Muscle of leg (tissue), 11 donors: ENCODE results near the gene PHF21A. TPM values are rescaled to one million over a fixed set of nuclear protein-coding genes. Genes with fewer than 3 reads are reported as not detected.

Experiments used
- DNase-seq: peaks from one replicate; pipeline ENCODE4 v3.0.0; 2013
- H3K27ac ChIP-seq: one replicate; pipeline ENCODE4 v1.5.1; 2013; ENCODE audit warnings: mild to moderate bottlenecking, low read length, control low read depth
- H3K27me3 ChIP-seq: one replicate; pipeline ENCODE4 v1.6.1; 2013; ENCODE audit warnings: low read length; ENCODE audit not compliant: control insufficient read depth, insufficient read depth
- H3K36me3 ChIP-seq: one replicate; pipeline ENCODE4 v1.6.1; 2013; ENCODE audit warnings: low read length; ENCODE audit not compliant: control insufficient read depth, insufficient read depth
- H3K4me1 ChIP-seq: one replicate; pipeline ENCODE4 v1.6.1; 2013; ENCODE audit warnings: low read length; ENCODE audit not compliant: control insufficient read depth, insufficient read depth
- H3K4me3 ChIP-seq: one replicate; pipeline ENCODE4 v1.5.1; 2013; ENCODE audit warnings: low read length, control low read depth
- H3K9me3 ChIP-seq: replicated peaks from 2 replicates; pipeline ENCODE4 v1.6.1; 2013; ENCODE audit warnings: low read depth, low read length; ENCODE audit not compliant: control insufficient read depth
- WGBS: methylation state at CpG from one replicate; pipeline ENCODE4 v1.1.5; 2013; ENCODE audit warnings: missing lambda C conversion rate; ENCODE audit not compliant: insufficient coverage; 5-methylcytosine and 5-hydroxymethylcytosine counted together
- polyA plus RNA-seq, 8 donors: library from polyadenylated mRNA; unstranded; fragments of 120-200 nt; gene quantifications; one replicate each; pipeline versions ENCODE4 v1.2.1 to v1.2.3, GENCODE V29; 2013; ENCODE audit warnings: inconsistent platforms in 1 of 8, low replicate concordance in 1 of 8; ENCODE audit not compliant: insufficient read length in 8 of 8, insufficient read depth in 1 of 8
- total RNA-seq: library from RNA; stranded (reverse); fragments of 120-200 nt; gene quantifications from one replicate; pipeline ENCODE4 v1.2.4, GENCODE V29; 2013

PHF21A gene
- total and polyA plus RNA-seq, 9 donors, result 21.4 to 44.4 (median 32.0) TPM

DNA sequence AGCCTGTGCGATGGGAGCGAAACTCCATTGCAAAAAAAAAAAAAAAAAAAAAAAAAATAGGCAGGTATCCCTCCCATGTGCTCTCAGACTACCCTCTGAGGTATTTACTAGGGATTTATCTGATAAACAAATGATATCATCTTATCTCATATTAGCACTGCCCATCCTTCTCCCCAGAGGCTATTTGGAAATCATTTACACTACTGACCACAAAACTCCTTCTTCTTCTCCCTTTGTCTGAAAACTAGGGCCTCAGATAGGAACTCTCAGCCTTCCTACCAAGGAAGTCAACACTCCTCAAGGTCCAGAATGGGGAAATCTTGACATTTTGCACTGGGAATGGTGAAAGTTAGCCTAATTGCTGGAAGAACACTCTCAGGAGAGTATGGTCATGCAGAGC is 152.4 kb downstream of the PHF21A start:
- WGBS, result no CpG with 5 or more reads among the region's 2 CpGs
- Histone ChIP-seq H3K27me3 (no peaks in the 10 kb centered on the region), H3K27ac (no peak overlapping the region), H3K4me1 (no peaks in the 10 kb centered on the region), H3K9me3 (no peaks in the 10 kb centered on the region), H3K4me3 (no peak overlapping the region), H3K36me3 (peaks cover 48% of the 10 kb centered on the region)
- DNase-seq, result no peak

DNA sequence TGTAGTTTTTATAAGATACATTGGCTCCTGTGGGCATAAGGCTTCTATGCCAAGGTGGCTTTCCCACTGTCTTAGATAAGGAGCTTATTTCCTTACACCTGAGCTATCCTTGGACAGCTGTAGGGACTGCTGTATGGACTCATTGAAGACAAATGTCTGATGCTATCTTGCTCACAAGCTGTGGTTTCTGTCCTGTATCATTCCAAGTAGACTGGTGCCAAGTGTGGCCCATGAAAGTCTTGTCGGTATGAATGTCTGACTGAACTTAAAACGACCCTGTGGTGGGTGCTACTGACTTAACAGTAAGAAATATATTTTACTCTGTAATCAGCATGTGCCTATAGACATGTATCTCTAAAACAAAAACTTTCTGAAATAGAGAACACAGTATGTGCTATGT is 153.7 kb downstream of the PHF21A start:
- no peaks in the 10 kb centered on the region for H3K27me3 ChIP-seq
- no CpG with 5 or more reads among the region's 2 CpGs for WGBS

DNA sequence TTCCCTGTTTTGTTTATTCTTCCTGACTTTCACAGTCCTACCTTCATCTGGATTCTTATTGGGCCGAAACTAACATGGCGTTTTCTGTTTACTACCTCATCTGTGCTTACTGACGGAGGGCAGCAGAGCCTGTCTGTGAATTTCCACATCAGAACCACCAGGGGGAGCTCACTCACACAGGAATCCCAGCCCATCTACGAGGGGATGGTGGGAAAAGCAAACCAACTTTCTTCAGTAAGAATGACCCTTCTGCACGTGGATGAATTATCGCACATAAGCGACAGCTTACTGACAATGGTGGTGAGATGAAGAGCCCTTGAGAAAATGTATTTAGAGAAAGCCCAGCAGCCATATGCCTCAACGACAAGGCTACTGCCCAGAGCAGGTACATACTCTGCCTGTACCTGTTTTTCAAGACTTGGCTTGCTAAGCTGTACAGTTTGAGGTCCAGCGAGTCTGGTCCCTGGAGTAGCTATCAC is 156.3 kb downstream of the PHF21A start:
- H3K9me3 ChIP-seq, result no peaks in the 10 kb centered on the region
- H3K27ac ChIP-seq, result no peak overlapping the region
- no peaks in the 10 kb centered on the region for H3K27me3 ChIP-seq
- peak; percentile 85 for DNase-seq
- no peaks in the 10 kb centered on the region for H3K4me1 ChIP-seq
- H3K4me3 ChIP-seq, result no peak overlapping the region
- 30% methylated on average over 6 of the region's 9 CpGs for WGBS
- peaks cover 50% of the 10 kb centered on the region for H3K36me3 ChIP-seq

More for the DNA sequence above, 153.7 kb downstream of the PHF21A start:
- no peak overlapping the region for H3K27ac ChIP-seq
- no peaks in the 10 kb centered on the region for H3K4me1 ChIP-seq
- DNase-seq, result no peak
- peaks cover 50% of the 10 kb centered on the region for H3K36me3 ChIP-seq
- H3K9me3 ChIP-seq, result no peaks in the 10 kb centered on the region
- H3K4me3 ChIP-seq, result no peak overlapping the region

DNA sequence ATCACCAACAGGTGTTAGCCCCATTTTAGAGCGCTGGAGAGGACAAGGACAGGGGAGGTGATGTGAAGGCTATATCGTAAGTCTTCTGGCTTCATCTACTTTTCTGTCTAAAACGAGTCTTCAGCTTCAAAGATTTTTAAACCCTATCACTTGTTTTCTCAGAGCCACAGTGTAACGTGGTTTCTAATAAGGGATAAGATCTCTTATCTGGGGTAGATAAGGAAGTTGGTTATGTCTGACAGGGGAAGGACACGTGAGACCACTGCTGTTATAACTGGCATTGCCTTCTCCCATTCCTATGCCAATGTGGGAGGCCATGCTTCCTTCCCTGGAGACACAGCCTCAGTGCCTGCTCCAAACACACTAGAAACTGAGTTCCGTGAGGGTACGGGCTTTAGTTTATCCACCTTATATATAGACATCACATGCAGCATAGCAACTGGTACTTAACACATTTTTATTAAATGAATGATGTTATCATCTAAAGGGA is 159.5 kb downstream of the PHF21A start:
- no peak for DNase-seq
- H3K9me3 ChIP-seq, result peaks cover 2% of the 10 kb centered on the region
- H3K36me3 ChIP-seq, result peaks cover 25% of the 10 kb centered on the region
- no peaks in the 10 kb centered on the region for H3K4me1 ChIP-seq
- H3K4me3 ChIP-seq, result no peak overlapping the region
- H3K27me3 ChIP-seq, result no peaks in the 10 kb centered on the region
- WGBS, result no CpG with 5 or more reads among the region's 7 CpGs
- H3K27ac ChIP-seq, result no peak overlapping the region

DNA sequence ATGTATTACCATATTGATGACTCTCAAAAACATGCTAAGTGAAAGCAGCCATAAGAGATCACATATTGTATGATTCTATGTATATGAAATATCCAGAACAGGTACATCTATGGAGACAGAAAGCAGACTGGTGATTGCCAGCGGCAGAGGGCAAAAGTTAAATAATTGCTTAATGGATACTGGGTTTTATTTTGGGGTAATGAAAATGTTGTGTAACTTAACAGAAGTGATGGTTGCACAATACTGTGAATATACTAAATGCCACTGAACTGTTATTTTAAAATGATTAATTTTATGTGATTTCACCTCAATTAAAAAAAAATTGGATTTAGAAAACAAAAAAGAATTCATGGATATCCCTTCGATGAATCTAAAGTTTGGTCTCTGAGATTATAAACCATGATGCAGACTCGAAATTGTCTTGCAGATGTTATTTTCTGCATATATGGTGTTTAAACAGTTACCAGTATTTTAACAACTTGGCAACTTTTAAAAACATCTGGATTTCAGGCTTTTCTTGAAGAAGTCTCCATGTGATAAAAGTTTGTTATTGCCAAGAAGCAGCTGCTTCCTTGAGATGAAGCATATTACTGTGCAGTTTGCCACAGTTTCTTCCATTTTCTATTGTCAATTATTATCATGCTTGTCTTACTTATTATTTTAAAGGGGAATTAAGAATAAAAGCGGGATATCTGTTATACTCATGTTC is 160.7 kb downstream of the PHF21A start:
- no peaks in the 10 kb centered on the region for H3K27me3 ChIP-seq
- peaks cover 17% of the 10 kb centered on the region for H3K36me3 ChIP-seq
- peaks cover 2% of the 10 kb centered on the region for H3K9me3 ChIP-seq
- no peaks in the 10 kb centered on the region for H3K4me1 ChIP-seq
- WGBS, result no CpG with 5 or more reads among the region's 4 CpGs
- no peak overlapping the region for H3K27ac ChIP-seq
- peak; percentile 95 for DNase-seq
- no peak overlapping the region for H3K4me3 ChIP-seq

DNA sequence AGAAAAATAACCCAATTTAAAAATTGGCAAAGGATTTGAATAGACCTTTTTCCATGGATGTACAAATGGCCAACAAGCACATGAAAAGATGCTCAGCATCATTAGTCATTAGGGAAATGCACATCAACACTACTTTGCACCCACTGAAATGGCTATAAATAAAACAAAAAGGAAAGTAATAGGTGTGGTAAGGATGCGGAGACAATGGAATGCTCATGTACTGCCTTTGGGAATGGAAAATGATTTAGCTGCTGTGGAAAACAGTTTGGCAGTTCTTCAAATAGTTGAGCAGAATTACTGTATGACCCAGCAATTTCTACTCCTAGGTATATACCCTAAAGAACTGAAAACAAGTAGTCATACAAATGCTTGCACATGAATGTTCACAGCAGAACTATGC is 161.4 kb downstream of the PHF21A start:
- Histone ChIP-seq H3K27me3 (no peaks in the 10 kb centered on the region), H3K4me1 (no peaks in the 10 kb centered on the region), H3K4me3 (no peak overlapping the region), H3K9me3 (peaks cover 2% of the 10 kb centered on the region), H3K36me3 (peaks cover 11% of the 10 kb centered on the region), H3K27ac (no peak overlapping the region)
- peak; percentile 26 for DNase-seq
- WGBS, result no CpG with 5 or more reads among the region's 1 CpG

DNA sequence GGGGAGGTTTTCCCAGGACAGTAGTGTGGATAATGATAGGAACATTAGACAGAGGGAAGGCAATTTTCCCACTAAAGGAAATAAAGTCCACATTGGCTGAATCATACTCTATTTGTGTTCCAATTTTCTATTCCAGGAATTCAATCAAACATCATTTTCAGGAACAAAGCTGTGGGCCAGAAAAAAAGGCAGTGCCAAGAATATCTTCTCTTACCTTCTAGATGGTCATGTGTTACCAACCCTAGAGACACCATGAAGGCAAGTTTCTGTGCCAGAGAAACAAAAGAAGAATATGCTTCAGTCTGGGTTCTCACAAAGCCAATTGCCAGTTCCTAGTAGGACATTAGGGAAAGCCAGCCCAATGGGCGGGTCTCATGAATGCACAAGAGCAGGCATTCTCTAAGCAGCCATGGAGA is 171.3 kb downstream of the PHF21A start:
- peak; percentile 60 for DNase-seq

DNA sequence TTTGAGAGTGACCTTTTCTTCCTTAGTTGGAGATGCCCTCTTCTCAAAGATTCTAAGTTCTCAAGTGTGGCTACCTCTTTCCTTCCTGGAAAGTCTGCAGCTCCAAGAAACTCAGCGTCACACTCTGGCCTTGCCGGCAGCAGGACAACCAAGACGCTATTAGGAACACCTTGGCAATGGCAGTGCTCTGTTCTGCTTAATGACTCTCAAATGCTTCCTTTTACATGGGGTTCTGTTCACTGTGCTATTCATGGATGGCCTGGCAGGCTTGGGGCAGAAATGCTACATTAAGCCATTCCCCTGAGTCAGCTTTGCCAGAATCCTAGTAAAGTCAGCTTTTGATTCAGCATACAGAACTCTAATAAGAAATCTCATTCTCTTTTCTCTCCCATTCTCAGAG is 172.9 kb downstream of the PHF21A start:
- no peak overlapping the region for H3K27ac ChIP-seq
- no peaks in the 10 kb centered on the region for H3K27me3 ChIP-seq
- WGBS, result 54% methylated on average over 3 of the region's 3 CpGs
- no peak for DNase-seq
- H3K9me3 ChIP-seq, result no peaks in the 10 kb centered on the region
- peaks cover 62% of the 10 kb centered on the region for H3K36me3 ChIP-seq
- no peaks in the 10 kb centered on the region for H3K4me1 ChIP-seq
- H3K4me3 ChIP-seq, result no peak overlapping the region

More for the DNA sequence above, 171.3 kb downstream of the PHF21A start:
- H3K27me3 ChIP-seq, result no peaks in the 10 kb centered on the region
- H3K27ac ChIP-seq, result no peak overlapping the region
- H3K4me3 ChIP-seq, result no peak overlapping the region
- 100% methylated on average over 1 of the region's 1 CpG for WGBS
- no peaks in the 10 kb centered on the region for H3K9me3 ChIP-seq
- H3K36me3 ChIP-seq, result peaks cover 54% of the 10 kb centered on the region
- H3K4me1 ChIP-seq, result no peaks in the 10 kb centered on the region

DNA sequence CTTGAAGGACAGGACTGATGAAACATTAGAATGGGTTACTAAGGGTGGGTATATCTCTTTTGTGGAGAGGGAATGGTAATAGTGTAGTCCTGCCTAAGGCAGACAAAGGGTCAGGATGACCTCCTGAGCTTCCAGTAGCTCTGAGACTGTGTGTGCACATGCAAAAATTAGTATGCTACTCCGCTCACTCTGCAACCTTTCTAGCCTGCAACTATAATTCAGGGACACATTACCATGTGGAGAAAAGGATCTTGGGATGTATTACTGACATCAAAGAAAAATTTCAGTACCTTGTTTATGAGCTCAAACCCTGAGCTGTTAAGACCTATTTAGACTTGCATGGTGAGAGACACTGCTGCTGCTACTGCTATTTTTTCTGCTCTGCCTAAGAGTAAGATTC is 173.4 kb downstream of the PHF21A start:
- H3K9me3 ChIP-seq, result no peaks in the 10 kb centered on the region
- H3K36me3 ChIP-seq, result peaks cover 63% of the 10 kb centered on the region
- WGBS, result no CpG with 5 or more reads among the region's 1 CpG
- H3K27ac ChIP-seq, result no peak overlapping the region
- no peak overlapping the region for H3K4me3 ChIP-seq
- no peaks in the 10 kb centered on the region for H3K27me3 ChIP-seq
- no peak for DNase-seq
- H3K4me1 ChIP-seq, result no peaks in the 10 kb centered on the region

DNA sequence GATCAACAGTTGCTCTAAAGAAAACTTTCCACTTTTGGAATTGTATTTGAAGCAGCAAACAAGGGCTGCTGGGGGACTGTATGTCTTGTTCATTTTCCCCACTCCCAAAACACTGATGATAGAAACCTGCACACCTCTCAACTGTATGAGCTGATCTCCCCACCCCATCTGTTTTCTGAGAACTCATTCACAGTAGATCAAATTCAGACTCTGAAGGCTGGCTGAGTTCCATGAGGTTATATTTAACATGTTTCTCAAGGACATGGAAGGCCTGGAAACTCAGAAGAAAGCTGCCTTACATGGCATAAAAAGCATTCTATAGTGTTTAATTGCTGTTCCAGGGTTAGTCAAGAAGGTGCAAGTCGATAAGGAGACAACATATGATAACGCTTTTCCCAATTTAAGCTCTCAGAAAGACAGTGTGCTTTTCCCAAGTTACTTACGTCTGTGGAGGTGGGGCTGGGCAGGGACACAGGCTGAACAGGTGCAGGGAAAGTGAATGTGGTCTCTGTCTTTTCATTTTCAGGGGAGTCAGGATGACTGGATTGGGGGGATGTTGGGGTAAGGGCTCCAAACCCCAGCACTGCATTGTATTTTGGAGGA is 175.8 kb downstream of the PHF21A start:
- no peaks in the 10 kb centered on the region for H3K9me3 ChIP-seq
- H3K4me1 ChIP-seq, result no peaks in the 10 kb centered on the region
- 83% methylated on average over 3 of the region's 3 CpGs for WGBS
- H3K27me3 ChIP-seq, result no peaks in the 10 kb centered on the region
- peaks cover 65% of the 10 kb centered on the region for H3K36me3 ChIP-seq
- peak; percentile 42 for DNase-seq
- H3K27ac ChIP-seq, result peak overlapping the region; percentile 39
- H3K4me3 ChIP-seq, result no peak overlapping the region
